NT2/D1 (cell line): Measurements from ENCODE around the gene NKG7.

ENCODE experiments used
- SUZ12 ChIP-seq: IDR thresholded peaks from 2 replicates; pipeline ENCODE4 v1.6.1; 2011; ENCODE audit not compliant: insufficient read length, insufficient read depth; ENCODE audit errors: extremely low read depth
- YY1 ChIP-seq: IDR thresholded peaks from 2 replicates; pipeline ENCODE4 v1.6.1; 2011; ENCODE audit not compliant: insufficient read length, insufficient read depth
- ZNF274 ChIP-seq: IDR thresholded peaks from 2 replicates; pipeline ENCODE4 v1.6.1; 2011; ENCODE audit warnings: mild to moderate bottlenecking, low read depth, low read length

DNA sequence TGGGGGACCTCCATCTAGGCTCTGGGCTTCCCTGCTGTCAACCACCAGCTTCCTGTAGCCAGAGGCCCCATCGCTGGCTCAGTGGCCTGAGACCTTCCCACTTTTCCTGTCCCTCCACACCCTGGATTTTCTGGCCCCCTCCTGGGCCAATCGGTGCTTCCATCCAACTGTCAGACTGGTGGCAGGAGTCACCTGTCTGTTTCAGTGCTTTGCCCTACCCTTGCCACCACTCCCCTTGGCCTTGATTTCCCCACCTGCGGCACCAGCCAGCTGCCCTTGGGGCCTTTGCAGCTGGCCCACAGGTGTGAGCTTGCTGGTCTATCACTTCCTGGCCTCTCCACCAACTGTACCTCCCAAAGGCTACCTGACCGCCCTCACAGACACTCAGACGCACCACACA, 43.0 kb downstream of the NKG7 start:
- no peak for TF ChIP-seq YY1
- TF ChIP-seq ZNF274 = no peak
- no peak for TF ChIP-seq SUZ12
